AG09319 (cell line): ENCODE measurements around the gene MINDY2.
A peak's percentile ranks its signal among the peaks of the same experiment; 100 is the strongest.

Source experiments
- DNase-seq: peaks from one replicate; pipeline ENCODE4 v3.0.0-alpha.2; 2010; ENCODE audit warnings: low read depth; ENCODE audit errors: extremely low read depth
- CTCF ChIP-seq: IDR thresholded peaks from 2 replicates; pipeline ENCODE4 v1.5.1; 2011; ENCODE audit warnings: low read depth, mild to moderate bottlenecking, inconsistent platforms, low read length, moderate library complexity

The MINDY2 gene, protein sequence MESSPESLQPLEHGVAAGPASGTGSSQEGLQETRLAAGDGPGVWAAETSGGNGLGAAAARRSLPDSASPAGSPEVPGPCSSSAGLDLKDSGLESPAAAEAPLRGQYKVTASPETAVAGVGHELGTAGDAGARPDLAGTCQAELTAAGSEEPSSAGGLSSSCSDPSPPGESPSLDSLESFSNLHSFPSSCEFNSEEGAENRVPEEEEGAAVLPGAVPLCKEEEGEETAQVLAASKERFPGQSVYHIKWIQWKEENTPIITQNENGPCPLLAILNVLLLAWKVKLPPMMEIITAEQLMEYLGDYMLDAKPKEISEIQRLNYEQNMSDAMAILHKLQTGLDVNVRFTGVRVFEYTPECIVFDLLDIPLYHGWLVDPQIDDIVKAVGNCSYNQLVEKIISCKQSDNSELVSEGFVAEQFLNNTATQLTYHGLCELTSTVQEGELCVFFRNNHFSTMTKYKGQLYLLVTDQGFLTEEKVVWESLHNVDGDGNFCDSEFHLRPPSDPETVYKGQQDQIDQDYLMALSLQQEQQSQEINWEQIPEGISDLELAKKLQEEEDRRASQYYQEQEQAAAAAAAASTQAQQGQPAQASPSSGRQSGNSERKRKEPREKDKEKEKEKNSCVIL

GRCh38 chr15:58770857-58771620, at the start of gene MINDY2:
Gene MINDY2 (plus strand): TSS chr15:58771302. CDS start chr15:58771396, 94 bp downstream.
- DNase-seq: peak; percentile 97
- TF ChIP-seq CTCF: peak; percentile 22

DNA sequence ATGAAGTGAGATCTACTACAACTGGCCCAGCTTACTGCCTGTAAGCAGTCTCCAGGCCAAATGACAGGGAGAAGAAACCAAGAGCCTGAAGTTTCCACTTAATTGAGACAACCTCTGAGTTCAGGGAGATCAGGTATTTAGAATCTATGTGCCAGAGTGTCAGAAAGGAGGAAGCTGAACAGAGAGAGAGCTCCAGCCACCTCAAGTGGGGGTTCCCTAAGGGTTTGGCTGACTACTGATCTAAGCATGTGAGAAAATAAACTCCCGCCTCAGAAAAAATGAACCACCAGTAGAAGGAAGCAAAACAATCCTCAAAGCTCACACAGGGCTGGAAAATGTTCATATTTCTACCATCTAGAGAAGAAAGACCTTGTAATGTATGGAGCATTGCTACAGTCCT, 46.6 kb upstream of the MINDY2 start:
- DNase-seq: no peak
- no peak for TF ChIP-seq CTCF

- DNase-seq: no peak
These were observed 44.2 kb upstream of the MINDY2 start for GRCh38 chr15:58726867-58727266.

GRCh38 chr15:58731756-58732535, 39.2 kb upstream of the MINDY2 start:
- TF ChIP-seq CTCF: no peak
- no peak for DNase-seq

More at GRCh38 chr15:58726867-58727266, 44.2 kb upstream of the MINDY2 start:
- no peak for TF ChIP-seq CTCF

DNA sequence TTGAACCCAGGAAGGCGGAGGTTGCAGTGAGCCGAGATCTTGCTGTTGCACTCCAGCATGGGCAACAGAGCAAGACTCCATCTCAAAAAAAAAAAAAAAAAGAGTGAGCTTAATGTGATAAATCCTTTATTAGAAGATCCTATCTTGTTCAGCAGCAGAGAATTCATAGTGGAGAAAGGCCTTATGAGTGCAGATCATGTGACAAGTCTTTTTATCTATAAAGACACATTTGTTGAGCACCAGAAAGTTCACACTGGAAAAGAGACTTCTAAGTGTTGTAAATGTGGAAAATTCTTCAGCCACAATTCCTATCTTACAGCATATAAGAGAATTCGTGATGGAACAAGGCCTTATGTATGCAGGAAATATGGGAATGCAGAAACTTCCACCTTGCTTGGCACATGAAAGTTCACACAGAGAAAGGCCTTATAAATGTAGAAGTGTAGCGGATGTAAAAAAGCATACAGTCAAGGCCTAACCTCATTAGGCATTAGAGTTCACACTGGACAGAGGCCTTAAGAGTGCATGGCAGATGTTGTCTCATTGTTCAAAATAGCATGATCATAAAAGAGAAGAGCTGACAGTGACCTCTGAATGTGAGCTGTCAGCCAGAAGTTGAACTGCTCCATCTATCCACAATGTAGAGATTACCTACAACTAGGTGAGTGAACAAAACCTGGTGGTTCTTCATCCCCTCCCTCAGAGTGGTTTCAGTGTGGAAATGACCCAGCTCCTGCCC, 38.3 kb upstream of the MINDY2 start:
- TF ChIP-seq CTCF: no peak

DNA sequence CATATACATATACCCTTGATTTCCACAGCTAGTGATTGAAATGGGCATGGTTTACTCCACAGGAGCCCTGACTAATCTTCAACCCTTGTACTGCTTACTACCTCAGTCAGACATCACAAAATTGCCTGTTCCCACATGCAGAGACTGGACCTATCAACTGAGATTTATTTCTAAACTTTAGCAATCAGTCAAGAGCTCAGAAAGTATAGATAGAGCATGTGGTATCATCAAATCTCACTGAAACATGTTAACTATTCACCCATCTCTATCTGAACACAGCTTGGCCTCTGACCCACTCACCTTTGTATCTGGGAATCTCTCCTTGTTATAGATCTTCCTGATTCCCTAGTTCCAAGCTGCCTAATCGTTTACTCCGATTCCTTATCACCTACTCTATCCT, 36.2 kb upstream of the MINDY2 start:
- DNase-seq: no peak
- TF ChIP-seq CTCF: no peak

More for the DNA sequence above, 38.3 kb upstream of the MINDY2 start:
- no peak for DNase-seq
